Suprapubic skin (tissue), 4 donors: ENCODE results near the gene SCN5A. TPM values are rescaled to one million over a fixed set of nuclear protein-coding genes. Genes with fewer than 3 reads are reported as not detected.

Experiments used
- DNase-seq, 2 donors: peaks; one replicate each; pipeline ENCODE4 v3.0.0-alpha.2; 2019; ENCODE audit warnings: low spot score in 2 of 2
- H3K27ac ChIP-seq: fragments of 200-600 bp; sonication (generic); one replicate; pipeline ENCODE4 v1.5.1; 2019
- H3K27me3 ChIP-seq: fragments of 200-600 bp; sonication (generic); one replicate; pipeline ENCODE4 v1.5.1; 2019
- H3K36me3 ChIP-seq: fragments of 200-600 bp; sonication (generic); one replicate; pipeline ENCODE4 v1.5.1; 2019
- H3K4me1 ChIP-seq: fragments of 200-600 bp; sonication (generic); one replicate; pipeline ENCODE4 v1.5.1; 2019
- H3K4me3 ChIP-seq: fragments of 200-600 bp; sonication (generic); one replicate; pipeline ENCODE4 v1.5.1; 2019; ENCODE audit warnings: mild to moderate bottlenecking
- H3K9me3 ChIP-seq: fragments of 200-600 bp; sonication (generic); one replicate; pipeline ENCODE4 v1.5.1; 2019
- EP300 ChIP-seq: sonication (generic); formaldehyde crosslinking; IDR thresholded peaks from one replicate; pipeline ENCODE4 v1.6.1; 2017; ENCODE audit warnings: antibody characterized with exemption
- POLR2A ChIP-seq, 2 donors: fragments of 450-650 bp; IDR thresholded peaks; one replicate each; pipeline ENCODE4 v1.6.1; 2017; ENCODE audit warnings: antibody characterized with exemption in 2 of 2, mild to moderate bottlenecking in 2 of 2, moderate library complexity in 2 of 2
- POLR2AphosphoS5 ChIP-seq, 3 donors: sonication (generic); formaldehyde crosslinking; IDR thresholded peaks; one replicate each; pipeline ENCODE4 v1.6.1; 2017; ENCODE audit warnings: antibody characterized with exemption in 3 of 3
- WGBS: methylation state at CpG from one replicate; pipeline ENCODE4 v1.1.5; 2018; 5-methylcytosine and 5-hydroxymethylcytosine counted together
- total RNA-seq, 4 donors: library from RNA; depleted of rRNA; stranded (reverse); fragments of >200 nt; gene quantifications; one replicate each; pipeline ENCODE4 v1.1.0, GENCODE V29; 2016
- TF ChIP-seq, protein P1 (sequence below), 2 donors: fragments of 200-600 bp in 1 of 2; fragments of 450-650 bp in 1 of 2; sonication (generic) in 1 of 2; IDR thresholded peaks; one replicate each; pipeline ENCODE4 v1.5.1; 2016 to 2019; ENCODE audit warnings: antibody characterized with exemption in 2 of 2, mild to moderate bottlenecking in 1 of 2, moderate library complexity in 1 of 2

SCN5A gene
- total RNA-seq, 4 donors from 2014 or later = 0.15 to 1.1 (median 1.0) TPM; not detected in 1

DNA sequence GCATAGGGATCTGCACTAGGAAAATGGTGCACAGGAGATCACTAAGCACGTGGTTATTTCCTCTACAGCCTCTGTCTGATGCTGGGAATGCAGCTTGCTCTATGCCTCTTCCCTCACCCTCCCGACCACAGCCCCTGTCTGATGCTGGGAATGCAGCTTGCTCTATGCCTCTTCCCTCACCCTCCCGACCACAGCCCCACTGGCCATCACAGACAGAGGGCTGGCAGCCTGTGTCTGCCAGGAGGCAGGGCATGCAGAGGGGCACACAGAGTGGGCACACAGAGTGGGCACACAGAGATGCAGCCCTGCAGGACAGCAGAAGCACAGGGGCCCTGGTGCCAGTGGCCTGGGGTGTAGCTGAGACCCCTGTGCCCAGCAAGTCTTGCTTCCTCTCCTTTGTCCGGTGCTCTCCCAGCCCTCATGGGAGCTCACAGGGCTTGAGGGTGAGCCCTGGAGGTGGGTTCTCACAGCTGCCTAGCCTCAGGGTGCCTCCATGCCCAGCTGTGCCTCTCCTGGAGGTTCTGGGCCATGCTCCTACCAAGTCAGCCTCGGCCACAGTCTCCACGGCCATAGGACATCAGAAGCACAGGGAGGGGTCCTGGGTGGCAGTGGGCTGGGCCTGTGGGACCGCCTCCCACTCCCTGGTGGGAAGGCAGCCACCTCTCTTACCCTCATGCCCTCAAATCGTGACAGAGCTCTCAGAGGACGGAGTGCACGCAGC, 87.6 kb downstream of the SCN5A start:
- no peaks in the 10 kb centered on the region for H3K27me3 ChIP-seq
- H3K36me3 ChIP-seq = no peaks in the 10 kb centered on the region
- 75% methylated on average over 5 of the region's 10 CpGs for WGBS
- peak in 1 of 2 donors; percentile 54 for DNase-seq
- no peaks in the 10 kb centered on the region for H3K4me1 ChIP-seq
- no peak overlapping the region for H3K4me3 ChIP-seq
- H3K27ac ChIP-seq = no peak overlapping the region
- TF ChIP-seq POLR2AphosphoS5 (IDR thresholded peaks at IDR 0.05) (no peak), POLR2A (IDR thresholded peaks at IDR 0.05) (no peak), EP300 (no peak)
- TF ChIP-seq, protein P1, sequence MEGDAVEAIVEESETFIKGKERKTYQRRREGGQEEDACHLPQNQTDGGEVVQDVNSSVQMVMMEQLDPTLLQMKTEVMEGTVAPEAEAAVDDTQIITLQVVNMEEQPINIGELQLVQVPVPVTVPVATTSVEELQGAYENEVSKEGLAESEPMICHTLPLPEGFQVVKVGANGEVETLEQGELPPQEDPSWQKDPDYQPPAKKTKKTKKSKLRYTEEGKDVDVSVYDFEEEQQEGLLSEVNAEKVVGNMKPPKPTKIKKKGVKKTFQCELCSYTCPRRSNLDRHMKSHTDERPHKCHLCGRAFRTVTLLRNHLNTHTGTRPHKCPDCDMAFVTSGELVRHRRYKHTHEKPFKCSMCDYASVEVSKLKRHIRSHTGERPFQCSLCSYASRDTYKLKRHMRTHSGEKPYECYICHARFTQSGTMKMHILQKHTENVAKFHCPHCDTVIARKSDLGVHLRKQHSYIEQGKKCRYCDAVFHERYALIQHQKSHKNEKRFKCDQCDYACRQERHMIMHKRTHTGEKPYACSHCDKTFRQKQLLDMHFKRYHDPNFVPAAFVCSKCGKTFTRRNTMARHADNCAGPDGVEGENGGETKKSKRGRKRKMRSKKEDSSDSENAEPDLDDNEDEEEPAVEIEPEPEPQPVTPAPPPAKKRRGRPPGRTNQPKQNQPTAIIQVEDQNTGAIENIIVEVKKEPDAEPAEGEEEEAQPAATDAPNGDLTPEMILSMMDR (IDR thresholded peaks at IDR 0.05) = no peak
- H3K9me3 ChIP-seq = no peaks in the 10 kb centered on the region

GRCh38 chr3:38560996-38561717, 88.3 kb downstream of the SCN5A start:
- Histone ChIP-seq H3K4me3 (no peak overlapping the region), H3K27me3 (no peaks in the 10 kb centered on the region), H3K9me3 (no peaks in the 10 kb centered on the region), H3K27ac (no peak overlapping the region), H3K36me3 (no peaks in the 10 kb centered on the region), H3K4me1 (no peaks in the 10 kb centered on the region)
- no peak for DNase-seq
- TF ChIP-seq POLR2A (IDR thresholded peaks at IDR 0.05) (no peak), POLR2AphosphoS5 (IDR thresholded peaks at IDR 0.05) (no peak), EP300 (no peak)
- TF ChIP-seq, protein P1 (IDR thresholded peaks at IDR 0.05) = no peak
- 95% methylated on average over 5 of the region's 7 CpGs for WGBS

DNA sequence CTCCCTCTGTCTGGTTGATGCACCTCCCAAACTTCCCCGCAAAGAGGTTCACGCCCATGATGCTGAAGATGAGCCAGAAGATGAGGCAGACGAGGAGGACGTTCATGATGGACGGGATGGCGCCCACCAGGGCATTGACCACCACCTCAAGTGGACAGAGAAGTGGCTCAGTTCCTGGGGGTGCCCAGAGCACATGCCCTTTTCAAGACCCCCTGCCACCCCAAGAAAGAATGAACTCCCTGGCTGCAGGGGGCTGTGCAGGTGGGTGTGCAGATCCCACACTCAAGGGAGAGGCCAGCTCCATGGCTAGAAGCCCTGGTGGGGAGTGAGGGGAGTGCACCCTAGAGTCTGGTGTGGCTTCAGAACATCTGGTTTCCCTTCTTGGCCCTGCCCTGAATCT, 89.2 kb downstream of the SCN5A start:
- no peaks in the 10 kb centered on the region for H3K4me1 ChIP-seq
- WGBS = 100% methylated on average over 2 of the region's 6 CpGs
- H3K27ac ChIP-seq = no peak overlapping the region
- no peak for DNase-seq
- H3K27me3 ChIP-seq = no peaks in the 10 kb centered on the region
- H3K9me3 ChIP-seq = no peaks in the 10 kb centered on the region
- no peak overlapping the region for H3K4me3 ChIP-seq
- no peaks in the 10 kb centered on the region for H3K36me3 ChIP-seq
- TF ChIP-seq, protein P1 (IDR thresholded peaks at IDR 0.05) = no peak
- TF ChIP-seq POLR2A (IDR thresholded peaks at IDR 0.05) = no peak
- no peak for TF ChIP-seq POLR2AphosphoS5 (IDR thresholded peaks at IDR 0.05)
- no peak for TF ChIP-seq EP300

GRCh38 chr3:38558864-38559263, 90.6 kb downstream of the SCN5A start:
- no peaks in the 10 kb centered on the region for H3K4me1 ChIP-seq
- H3K36me3 ChIP-seq = no peaks in the 10 kb centered on the region
- no peak overlapping the region for H3K27ac ChIP-seq
- WGBS = 60% methylated on average over 1 of the region's 1 CpG
- peaks cover 6% of the 10 kb centered on the region for H3K9me3 ChIP-seq
- H3K4me3 ChIP-seq = no peak overlapping the region
- TF ChIP-seq, protein P1 (IDR thresholded peaks at IDR 0.05) = no peak
- TF ChIP-seq POLR2A (IDR thresholded peaks at IDR 0.05) (no peak), EP300 (no peak), POLR2AphosphoS5 (IDR thresholded peaks at IDR 0.05) (no peak)
- no peaks in the 10 kb centered on the region for H3K27me3 ChIP-seq
- DNase-seq = no peak

DNA sequence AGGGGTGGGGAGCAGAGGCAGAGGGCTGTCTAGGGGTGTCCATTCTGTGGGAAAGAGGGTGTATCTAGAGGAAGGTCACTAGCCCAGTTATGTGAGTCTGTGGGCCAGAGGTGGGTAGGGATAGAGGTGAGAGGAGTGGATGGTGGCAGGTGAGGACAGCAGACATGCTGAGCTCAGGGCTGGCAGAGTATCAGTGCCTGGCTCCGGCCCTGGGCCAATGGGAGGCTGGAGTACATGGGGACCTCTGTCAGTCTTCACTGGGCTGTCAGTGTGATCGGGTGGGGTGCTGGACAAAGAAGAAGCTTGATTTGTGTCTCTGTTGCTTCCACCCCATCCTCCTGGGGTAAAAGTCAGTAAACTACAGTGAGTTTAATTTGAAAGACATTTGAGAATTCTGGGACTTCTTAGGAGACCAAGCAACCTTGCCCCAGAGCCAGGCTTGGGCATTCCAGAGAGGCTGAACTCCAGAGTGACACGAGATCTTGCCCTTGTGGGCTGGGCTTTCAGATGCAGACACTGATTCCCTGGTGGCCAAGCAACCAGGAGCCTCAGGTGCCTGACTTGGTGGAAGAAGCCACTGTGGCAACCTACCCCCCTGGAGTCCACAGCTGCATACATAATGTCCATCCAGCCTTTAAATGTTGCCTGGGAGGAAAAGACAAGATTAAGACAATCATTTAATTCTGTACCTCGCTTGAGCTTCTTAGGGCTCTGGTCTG, 92.7 kb downstream of the SCN5A start:
- no peaks in the 10 kb centered on the region for H3K36me3 ChIP-seq
- H3K27me3 ChIP-seq = no peaks in the 10 kb centered on the region
- no peak overlapping the region for H3K4me3 ChIP-seq
- peak in 1 of 2 donors; percentile 68 for DNase-seq
- H3K9me3 ChIP-seq = peaks cover 6% of the 10 kb centered on the region
- WGBS = 79% methylated on average over 4 of the region's 4 CpGs
- no peak for TF ChIP-seq POLR2A (IDR thresholded peaks at IDR 0.05)
- no peaks in the 10 kb centered on the region for H3K4me1 ChIP-seq
- no peak overlapping the region for H3K27ac ChIP-seq
